ENCODE measurements around the gene DNER.

GRCh38 chr2:229640636-229641035 is 73.7 kb downstream of the DNER start:
- TF ChIP-seq CTCF (IDR thresholded peaks at IDR 0.05) = no peak
- no peak for TF ChIP-seq POLR2AphosphoS5 (IDR thresholded peaks at IDR 0.05)
